ENCODE results near the gene BMAL2.

The BMAL2 gene

DNA sequence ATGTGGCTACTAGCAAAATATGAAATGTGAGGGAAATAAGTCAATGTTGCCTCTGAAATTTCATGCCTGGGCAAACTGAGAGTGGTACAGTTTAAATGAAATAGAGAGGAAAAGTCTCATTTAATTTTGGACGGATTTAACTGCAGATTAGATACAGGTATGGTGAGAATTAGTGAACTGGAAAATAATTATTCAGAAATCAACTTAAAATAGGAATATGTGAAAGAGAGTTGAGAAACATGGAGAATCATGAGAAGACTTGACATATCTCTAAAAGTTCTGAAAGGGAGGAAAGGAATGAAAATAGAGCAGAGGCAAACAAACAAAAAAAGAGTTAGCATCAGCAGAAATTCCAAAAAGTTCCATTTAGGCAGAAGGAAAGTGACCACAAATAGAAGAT lies 33.5 kb upstream of the BMAL2 start:
- peaks cover 34% of the 10 kb centered on the region for H3K36me3 ChIP-seq (ENCODE audit: control insufficient read depth, insufficient read depth, low read length)

DNA sequence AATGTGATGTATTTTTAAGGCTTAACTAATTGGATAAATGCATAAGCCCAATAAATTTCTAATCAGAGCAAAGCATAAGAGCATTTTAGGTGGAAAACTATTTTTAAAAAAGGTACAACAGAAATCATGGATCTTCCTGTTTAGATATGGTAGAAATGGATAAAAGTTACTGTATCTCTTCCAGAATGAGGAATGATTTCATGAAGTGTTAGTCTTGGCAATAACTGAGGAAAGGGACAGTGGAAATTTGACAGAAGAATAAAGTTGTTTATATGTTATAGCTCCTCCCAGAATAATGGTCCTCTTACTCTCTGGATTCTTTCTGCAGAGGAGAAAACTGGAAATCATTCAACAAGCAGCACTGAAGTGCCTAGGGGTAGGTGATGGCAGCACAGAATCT lies 32.4 kb upstream of the BMAL2 start:
- H3K9me3 ChIP-seq (ENCODE audit: control insufficient read depth, low read length) = no peaks in the 10 kb centered on the region
- no peak overlapping the region for H3K27ac ChIP-seq (ENCODE audit: low read depth, low read length, severe bottlenecking)
- H3K4me3 ChIP-seq (ENCODE audit: extremely low read depth, insufficient read depth, low read length, poor library complexity, severe bottlenecking) = no peak overlapping the region
- H3K36me3 ChIP-seq (ENCODE audit: control insufficient read depth, insufficient read depth, low read length) = peaks cover 34% of the 10 kb centered on the region
- H3K4me1 ChIP-seq (ENCODE audit: control insufficient read depth, insufficient read depth, low read length, poor library complexity, severe bottlenecking) = no peaks in the 10 kb centered on the region

More for the DNA sequence above, 33.5 kb upstream of the BMAL2 start:
- 80% methylated on average over 1 of the region's 1 CpG; no CpG with 5 or more reads in 1 of the 2 experiments for WGBS, 2 experiments (ENCODE audit: insufficient coverage in 2 of 2)
- Histone ChIP-seq H3K27ac (ENCODE audit: low read depth, low read length, severe bottlenecking) (no peak overlapping the region), H3K4me3 (ENCODE audit: extremely low read depth, insufficient read depth, low read length, poor library complexity, severe bottlenecking) (no peak overlapping the region), H3K9me3 (ENCODE audit: control insufficient read depth, low read length) (no peaks in the 10 kb centered on the region), H3K4me1 (ENCODE audit: control insufficient read depth, insufficient read depth, low read length, poor library complexity, severe bottlenecking) (no peaks in the 10 kb centered on the region)

GRCh38 chr12:27303139-27304111 lies 29.2 kb upstream of the BMAL2 start:
- H3K27ac ChIP-seq (ENCODE audit: low read depth, low read length, severe bottlenecking) = no peak overlapping the region
- H3K36me3 ChIP-seq (ENCODE audit: control insufficient read depth, insufficient read depth, low read length) = peaks cover 30% of the 10 kb centered on the region
- H3K4me1 ChIP-seq (ENCODE audit: control insufficient read depth, insufficient read depth, low read length, poor library complexity, severe bottlenecking) = no peaks in the 10 kb centered on the region
- H3K4me3 ChIP-seq (ENCODE audit: extremely low read depth, insufficient read depth, low read length, poor library complexity, severe bottlenecking) = no peak overlapping the region
- H3K9me3 ChIP-seq (ENCODE audit: control insufficient read depth, low read length) = no peaks in the 10 kb centered on the region
- 89 to 93% methylated on average over 2 to 3 of the region's 3 CpGs for WGBS, 2 experiments (ENCODE audit: insufficient coverage in 2 of 2)

GRCh38 chr12:27304856-27305255 lies 27.8 kb upstream of the BMAL2 start:
- 90 to 100% methylated on average over 1 of the region's 1 CpG for WGBS, 2 experiments (ENCODE audit: insufficient coverage in 2 of 2)
- Histone ChIP-seq H3K4me1 (ENCODE audit: control insufficient read depth, insufficient read depth, low read length, poor library complexity, severe bottlenecking) (no peaks in the 10 kb centered on the region), H3K27ac (ENCODE audit: low read depth, low read length, severe bottlenecking) (no peak overlapping the region), H3K9me3 (ENCODE audit: control insufficient read depth, low read length) (no peaks in the 10 kb centered on the region), H3K4me3 (ENCODE audit: extremely low read depth, insufficient read depth, low read length, poor library complexity, severe bottlenecking) (no peak overlapping the region), H3K36me3 (ENCODE audit: control insufficient read depth, insufficient read depth, low read length) (peaks cover 33% of the 10 kb centered on the region)

DNA sequence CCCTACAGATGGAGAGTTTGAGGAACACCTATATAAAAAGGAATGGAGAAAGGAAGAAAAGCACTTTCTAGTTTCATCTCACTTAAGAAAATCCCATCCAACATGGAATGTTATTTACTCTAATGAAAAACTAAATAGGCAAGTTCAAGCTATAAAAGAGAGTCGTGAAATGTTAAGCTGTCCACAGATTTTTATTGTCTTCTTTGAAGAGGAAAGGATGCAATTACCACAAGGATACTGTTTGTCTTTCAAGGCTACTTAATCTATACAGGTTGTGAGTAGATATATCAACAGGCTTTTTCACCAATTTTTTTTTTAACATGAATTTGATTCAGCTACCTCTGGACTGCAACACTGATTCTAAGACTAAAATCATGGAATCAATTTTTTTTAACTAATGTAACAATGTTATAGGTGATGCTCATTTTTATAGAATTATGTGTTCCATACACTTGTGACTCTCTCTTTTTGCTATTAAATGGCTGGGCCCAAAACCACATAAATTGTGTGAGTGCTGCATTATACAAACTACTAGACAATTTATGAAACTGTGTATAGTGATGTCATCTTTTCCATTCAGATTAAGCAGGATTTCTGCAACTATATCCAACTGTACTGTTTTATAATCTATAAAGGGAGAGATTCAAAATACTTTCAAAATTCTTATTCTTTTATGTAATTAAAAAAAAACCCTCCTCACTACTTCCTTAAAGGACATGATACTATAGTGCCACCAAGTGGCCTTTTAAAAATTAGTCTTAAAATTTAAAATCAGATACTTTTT lies 26.8 kb upstream of the BMAL2 start:
- H3K4me1 ChIP-seq (ENCODE audit: control insufficient read depth, insufficient read depth, low read length, poor library complexity, severe bottlenecking) = no peaks in the 10 kb centered on the region
- H3K4me3 ChIP-seq (ENCODE audit: extremely low read depth, insufficient read depth, low read length, poor library complexity, severe bottlenecking) = no peak overlapping the region
- H3K27ac ChIP-seq (ENCODE audit: low read depth, low read length, severe bottlenecking) = no peak overlapping the region
- WGBS, 2 experiments (ENCODE audit: insufficient coverage in 2 of 2) = no CpG with 5 or more reads among the region's 1 CpG
- H3K36me3 ChIP-seq (ENCODE audit: control insufficient read depth, insufficient read depth, low read length) = peaks cover 37% of the 10 kb centered on the region
- H3K9me3 ChIP-seq (ENCODE audit: control insufficient read depth, low read length) = no peaks in the 10 kb centered on the region

DNA sequence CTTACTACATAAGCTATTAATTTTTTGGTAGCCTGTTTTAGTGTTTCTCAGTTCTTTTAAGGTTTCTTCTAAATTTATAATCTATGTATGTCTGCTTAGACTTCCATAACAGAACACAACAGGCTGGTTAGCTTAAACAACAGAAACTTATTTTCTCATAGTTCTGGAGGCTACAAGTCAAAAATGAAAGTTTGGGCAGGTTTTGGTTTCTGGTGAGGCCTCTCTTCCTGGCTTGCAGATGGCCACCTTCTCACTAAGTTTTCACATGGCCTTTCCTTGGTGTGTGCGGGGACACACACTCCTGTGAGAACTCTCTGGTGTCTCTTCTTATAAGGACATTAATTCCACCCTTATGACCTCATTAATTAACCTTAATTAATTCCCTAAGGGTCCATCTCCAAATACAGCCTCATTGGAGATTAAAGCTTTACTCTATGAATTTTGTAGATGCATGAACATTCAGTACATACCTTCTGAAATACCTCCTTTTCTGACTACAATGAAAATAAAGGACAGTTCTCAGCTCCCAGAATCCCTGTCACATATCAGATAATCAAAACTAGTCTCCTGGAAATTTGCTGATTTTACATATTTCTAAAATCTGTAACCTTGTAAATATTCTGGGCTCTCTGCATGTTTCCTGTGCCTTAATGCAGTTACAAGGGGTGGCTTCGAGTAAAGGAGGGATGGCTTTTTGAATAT lies 23.2 kb upstream of the BMAL2 start:
- H3K36me3 ChIP-seq (ENCODE audit: control insufficient read depth, insufficient read depth, low read length) = peaks cover 47% of the 10 kb centered on the region
- no peaks in the 10 kb centered on the region for H3K4me1 ChIP-seq (ENCODE audit: control insufficient read depth, insufficient read depth, low read length, poor library complexity, severe bottlenecking)
- H3K9me3 ChIP-seq (ENCODE audit: control insufficient read depth, low read length) = no peaks in the 10 kb centered on the region
- no peak overlapping the region for H3K4me3 ChIP-seq (ENCODE audit: extremely low read depth, insufficient read depth, low read length, poor library complexity, severe bottlenecking)
- WGBS, 2 experiments (ENCODE audit: insufficient coverage in 2 of 2) = 83 to 92% methylated on average over 2 of the region's 2 CpGs
- no peak overlapping the region for H3K27ac ChIP-seq (ENCODE audit: low read depth, low read length, severe bottlenecking)

- WGBS, 2 experiments (ENCODE audit: insufficient coverage in 2 of 2) = 93% methylated on average over 1 of the region's 1 CpG
- Histone ChIP-seq H3K9me3 (ENCODE audit: control insufficient read depth, low read length) (no peaks in the 10 kb centered on the region), H3K27ac (ENCODE audit: low read depth, low read length, severe bottlenecking) (no peak overlapping the region), H3K4me1 (ENCODE audit: control insufficient read depth, insufficient read depth, low read length, poor library complexity, severe bottlenecking) (no peaks in the 10 kb centered on the region), H3K36me3 (ENCODE audit: control insufficient read depth, insufficient read depth, low read length) (peaks cover 50% of the 10 kb centered on the region), H3K4me3 (ENCODE audit: extremely low read depth, insufficient read depth, low read length, poor library complexity, severe bottlenecking) (no peak overlapping the region)
These were observed 22.7 kb upstream of the BMAL2 start for GRCh38 chr12:27309995-27310315.

- Histone ChIP-seq H3K36me3 (ENCODE audit: control insufficient read depth, insufficient read depth, low read length) (peaks cover 51% of the 10 kb centered on the region), H3K9me3 (ENCODE audit: control insufficient read depth, low read length) (no peaks in the 10 kb centered on the region), H3K4me3 (ENCODE audit: extremely low read depth, insufficient read depth, low read length, poor library complexity, severe bottlenecking) (no peak overlapping the region), H3K27ac (ENCODE audit: low read depth, low read length, severe bottlenecking) (no peak overlapping the region), H3K4me1 (ENCODE audit: control insufficient read depth, insufficient read depth, low read length, poor library complexity, severe bottlenecking) (no peaks in the 10 kb centered on the region)
- WGBS, 2 experiments (ENCODE audit: insufficient coverage in 2 of 2) = no CpG with 5 or more reads among the region's 1 CpG
These were observed 15.7 kb upstream of the BMAL2 start for GRCh38 chr12:27316947-27317346.

GRCh38 chr12:27319409-27319808 lies 13.2 kb upstream of the BMAL2 start:
- Histone ChIP-seq H3K27ac (ENCODE audit: low read depth, low read length, severe bottlenecking) (no peak overlapping the region), H3K4me3 (ENCODE audit: extremely low read depth, insufficient read depth, low read length, poor library complexity, severe bottlenecking) (no peak overlapping the region), H3K36me3 (ENCODE audit: control insufficient read depth, insufficient read depth, low read length) (peaks cover 42% of the 10 kb centered on the region), H3K9me3 (ENCODE audit: control insufficient read depth, low read length) (no peaks in the 10 kb centered on the region), H3K4me1 (ENCODE audit: control insufficient read depth, insufficient read depth, low read length, poor library complexity, severe bottlenecking) (no peaks in the 10 kb centered on the region)
- WGBS, 2 experiments (ENCODE audit: insufficient coverage in 2 of 2) = no CpG with 5 or more reads among the region's 1 CpG

DNA sequence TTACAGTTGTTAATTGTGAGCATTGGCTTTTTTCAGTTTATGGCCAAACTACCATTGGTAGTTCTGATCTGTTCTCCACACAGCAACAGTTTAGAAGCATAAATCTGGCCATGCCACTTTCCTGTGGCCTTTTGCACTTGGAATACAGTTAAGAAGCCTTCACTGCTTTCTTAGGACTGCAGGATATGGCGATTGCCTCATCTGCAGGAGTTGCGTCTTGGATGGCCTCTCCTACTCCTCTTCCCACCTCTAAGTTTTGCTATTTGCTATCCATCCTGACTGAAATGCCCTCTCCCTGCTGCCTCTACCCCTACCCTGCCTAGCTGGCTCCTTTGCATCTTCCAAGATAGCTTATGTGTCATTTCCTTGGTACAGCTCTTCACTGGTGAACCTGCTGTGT lies 12.8 kb upstream of the BMAL2 start:
- no peak overlapping the region for H3K4me3 ChIP-seq (ENCODE audit: extremely low read depth, insufficient read depth, low read length, poor library complexity, severe bottlenecking)
- no peaks in the 10 kb centered on the region for H3K4me1 ChIP-seq (ENCODE audit: control insufficient read depth, insufficient read depth, low read length, poor library complexity, severe bottlenecking)
- peaks cover 40% of the 10 kb centered on the region for H3K36me3 ChIP-seq (ENCODE audit: control insufficient read depth, insufficient read depth, low read length)
- WGBS, 2 experiments (ENCODE audit: insufficient coverage in 2 of 2) = 81 to 89% methylated on average over 2 of the region's 2 CpGs
- no peaks in the 10 kb centered on the region for H3K9me3 ChIP-seq (ENCODE audit: control insufficient read depth, low read length)
- no peak overlapping the region for H3K27ac ChIP-seq (ENCODE audit: low read depth, low read length, severe bottlenecking)
